SU-DHL-6 (cell line): ENCODE measurements around the gene CCDC183.

Experiments used
- H2AFZ ChIP-seq: fragments of 200-600 bp; sonication (generic); 2 replicates; pipeline ENCODE4 v1.6.1; 2014; ENCODE audit warnings: low read depth, mild to moderate bottlenecking, moderate library complexity, mixed read lengths, antibody characterized with exemption, low read length; ENCODE audit not compliant: severe bottlenecking
- H3F3A ChIP-seq: fragments of 200-600 bp; shearing (Covaris generic); 2 replicates; pipeline ENCODE4 v1.6.0; 2016; ENCODE audit warnings: antibody characterized with exemption, mild to moderate bottlenecking; ENCODE audit not compliant: insufficient read depth
- H3K27ac ChIP-seq: fragments of 200-600 bp; sonication (generic); 2 replicates; pipeline ENCODE4 v1.5.1; 2016; ENCODE audit warnings: low read depth, mild to moderate bottlenecking, low read length, moderate library complexity, mixed read lengths
- H3K27me3 ChIP-seq: fragments of 200-600 bp; sonication (generic), shearing (Covaris generic); 2 replicates; pipeline ENCODE4 v1.6.0; 2014; ENCODE audit warnings: mild to moderate bottlenecking, low read length
- H3K36me3 ChIP-seq: fragments of 200-600 bp; sonication (generic); 2 replicates; pipeline ENCODE4 v1.6.1; 2014; ENCODE audit warnings: mild to moderate bottlenecking, low read length, mixed read lengths
- H3K4me2 ChIP-seq: fragments of 300-600, 200-600 bp; shearing (Covaris generic), sonication (generic); 2 replicates; pipeline ENCODE4 v1.6.0; 2014; ENCODE audit warnings: low read length, low read depth, mild to moderate bottlenecking; ENCODE audit not compliant: poor library complexity, severe bottlenecking
- H3K4me3 ChIP-seq: fragments of 200-600 bp; sonication (generic); 2 replicates; pipeline ENCODE4 v1.5.1; 2014; ENCODE audit warnings: antibody characterized with exemption, low read length, mild to moderate bottlenecking, mixed read lengths; ENCODE audit not compliant: insufficient read depth, poor library complexity, severe bottlenecking
- H3K79me2 ChIP-seq: fragments of 200-600 bp; sonication (generic); 2 replicates; pipeline ENCODE4 v1.6.1; 2014; ENCODE audit warnings: mild to moderate bottlenecking, low read length, moderate library complexity; ENCODE audit not compliant: insufficient read depth
- H3K9ac ChIP-seq: fragments of 200-600 bp; sonication (generic); 2 replicates; pipeline ENCODE4 v1.7.0; 2014; ENCODE audit warnings: mild to moderate bottlenecking, low read length
- H3K9me2 ChIP-seq: fragments of 200-600 bp; sonication (generic); replicated peaks from 2 replicates; pipeline ENCODE4 v1.6.1; 2014; ENCODE audit warnings: low read length; ENCODE audit not compliant: insufficient read depth
- H3K9me3 ChIP-seq: fragments of 200-600 bp; sonication (generic); 2 replicates; pipeline ENCODE4 v1.6.1; 2014; ENCODE audit warnings: low read length, mixed read lengths; ENCODE audit not compliant: insufficient read depth
- H4K20me1 ChIP-seq: fragments of 200-600 bp; sonication (generic); 2 replicates; pipeline ENCODE4 v1.6.1; 2014; ENCODE audit warnings: low read depth, mild to moderate bottlenecking, antibody characterized with exemption, low read length, moderate library complexity, mixed read lengths
- CTCF ChIP-seq: fragments of 200-600 bp; sonication (generic); IDR thresholded peaks from one replicate; pipeline ENCODE4 v1.5.1; 2017; ENCODE audit warnings: antibody characterized with exemption, mild to moderate bottlenecking, low read length, moderate library complexity; ENCODE audit not compliant: insufficient read depth, poor library complexity, severe bottlenecking
- EZH2phosphoT487 ChIP-seq: fragments of 200-600 bp; sonication (generic), shearing (Covaris generic); conservative IDR thresholded peaks from 2 replicates; pipeline ENCODE4 v1.6.1; 2018; ENCODE audit warnings: mild to moderate bottlenecking, antibody characterized with exemption, low read length, moderate library complexity, mixed read lengths

The CCDC183 gene

GRCh38 chr9:136850866-136851775 lies 55.0 kb downstream of the CCDC183 start:
- Histone ChIP-seq H3K27ac (no peak overlapping the region), H4K20me1 (no peaks in the 10 kb centered on the region), H3K79me2 (no peaks in the 10 kb centered on the region), H3K4me3 (no peak overlapping the region), H3K9me2 (no peaks in the 10 kb centered on the region), H3K36me3 (no peaks in the 10 kb centered on the region), H3K27me3 (no peaks in the 10 kb centered on the region), H3F3A (no peaks in the 10 kb centered on the region), H2AFZ (no peak overlapping the region), H3K9ac (no peak overlapping the region), H3K9me3 (no peaks in the 10 kb centered on the region), H3K4me2 (no peak overlapping the region)
- TF ChIP-seq CTCF (no peak), EZH2phosphoT487 (no peak)

GRCh38 chr9:136851941-136852663 lies 56.0 kb downstream of the CCDC183 start, which contains the start of gene MAMDC4:
TSS of gene MAMDC4 (plus strand) at chr9:136852346. CDS start at chr9:136852417, 71 bp downstream.
- Histone ChIP-seq H3K4me2 (no peak within 1 kb of the TSS), H3K36me3 (no peaks in the 10 kb centered on the region), H3K4me3 (no peak within 1 kb of the TSS), H3K9me3 (no peaks in the 10 kb centered on the region), H3F3A (no peaks in the 10 kb centered on the region), H3K27ac (no peak within 1 kb of the TSS), H4K20me1 (no peaks in the 10 kb centered on the region), H2AFZ (no peak within 1 kb of the TSS), H3K79me2 (no peaks in the 10 kb centered on the region), H3K27me3 (no peaks in the 10 kb centered on the region), H3K9me2 (no peaks in the 10 kb centered on the region), H3K9ac (no peak within 1 kb of the TSS)
- no peak for TF ChIP-seq CTCF
- no peak for TF ChIP-seq EZH2phosphoT487

- H3K9me3 ChIP-seq: no peaks in the 10 kb centered on the region
- no peaks in the 10 kb centered on the region for H4K20me1 ChIP-seq
- no peak overlapping the region for H3K4me3 ChIP-seq
- no peak overlapping the region for H3K9ac ChIP-seq
- no peak overlapping the region for H3K27ac ChIP-seq
- TF ChIP-seq CTCF: no peak
- TF ChIP-seq EZH2phosphoT487: no peak
- no peaks in the 10 kb centered on the region for H3K36me3 ChIP-seq
- no peak overlapping the region for H3K4me2 ChIP-seq
- no peaks in the 10 kb centered on the region for H3K27me3 ChIP-seq
- no peaks in the 10 kb centered on the region for H3F3A ChIP-seq
- H3K79me2 ChIP-seq: no peaks in the 10 kb centered on the region
- H2AFZ ChIP-seq: no peak overlapping the region
- no peaks in the 10 kb centered on the region for H3K9me2 ChIP-seq
Observed at GRCh38 chr9:136852664-136853595, 56.8 kb downstream of the CCDC183 start.
